Measurements from ENCODE around the gene ADGRD1. TPM values are rescaled to one million over a fixed set of nuclear protein-coding genes. Genes with fewer than 3 reads are reported as not detected.

Gene ADGRD1
- polyA plus RNA-seq, 1 donor = 84.8 TPM

DNA sequence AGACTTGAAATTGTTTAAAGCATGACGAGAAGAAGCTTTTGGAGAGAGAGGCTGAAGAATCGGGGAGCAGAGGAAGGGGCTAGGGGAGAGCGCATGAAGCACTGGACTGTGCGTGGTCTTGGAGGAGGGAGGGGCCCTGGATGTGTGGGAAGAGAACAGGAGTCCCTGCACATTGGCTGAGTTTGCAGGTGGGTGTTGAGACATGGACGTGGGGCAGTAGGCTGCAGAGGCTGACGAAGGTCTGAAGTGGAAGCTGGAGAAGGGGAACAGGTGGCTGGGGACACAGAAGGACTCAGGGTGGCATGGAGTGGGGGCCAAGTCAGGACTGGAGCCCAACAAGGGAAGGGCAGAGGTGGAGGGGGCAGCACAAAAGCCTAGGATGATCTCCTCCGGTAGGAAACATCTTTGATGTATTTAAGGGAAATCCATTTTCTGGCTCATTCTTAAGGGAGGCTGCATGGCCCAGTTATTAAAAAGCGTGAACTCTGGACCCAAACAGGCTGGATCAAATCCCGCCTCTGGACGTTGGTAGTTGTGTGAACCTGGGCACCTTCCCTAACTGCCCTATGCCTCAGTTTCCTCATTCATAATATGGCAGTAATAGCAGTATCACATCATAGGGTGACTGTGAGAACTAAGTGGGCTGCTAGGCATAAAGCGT lies 29.0 kb downstream of the ADGRD1 start:
- Histone ChIP-seq H3K36me3 (ENCODE audit: control insufficient read depth, insufficient read depth, low read length) (peaks cover 15% of the 10 kb centered on the region), H3K4me3 (ENCODE audit: low read length) (no peak overlapping the region), H3K27ac (ENCODE audit: low read length) (peak overlapping the region; percentile 96), H3K4me1 (ENCODE audit: control insufficient read depth, insufficient read depth, low read length) (peaks cover 58% of the 10 kb centered on the region), H3K9me3 (ENCODE audit: control insufficient read depth, low read depth, low read length) (peaks cover 2% of the 10 kb centered on the region), H3K27me3 (ENCODE audit: control insufficient read depth, insufficient read depth, low read length) (no peaks in the 10 kb centered on the region)
- DNase-seq = peak in 1 of 2 donors; percentile 26
- WGBS (ENCODE audit: insufficient coverage, low lambda C conversion rate) = no CpG with 5 or more reads among the region's 11 CpGs

DNA sequence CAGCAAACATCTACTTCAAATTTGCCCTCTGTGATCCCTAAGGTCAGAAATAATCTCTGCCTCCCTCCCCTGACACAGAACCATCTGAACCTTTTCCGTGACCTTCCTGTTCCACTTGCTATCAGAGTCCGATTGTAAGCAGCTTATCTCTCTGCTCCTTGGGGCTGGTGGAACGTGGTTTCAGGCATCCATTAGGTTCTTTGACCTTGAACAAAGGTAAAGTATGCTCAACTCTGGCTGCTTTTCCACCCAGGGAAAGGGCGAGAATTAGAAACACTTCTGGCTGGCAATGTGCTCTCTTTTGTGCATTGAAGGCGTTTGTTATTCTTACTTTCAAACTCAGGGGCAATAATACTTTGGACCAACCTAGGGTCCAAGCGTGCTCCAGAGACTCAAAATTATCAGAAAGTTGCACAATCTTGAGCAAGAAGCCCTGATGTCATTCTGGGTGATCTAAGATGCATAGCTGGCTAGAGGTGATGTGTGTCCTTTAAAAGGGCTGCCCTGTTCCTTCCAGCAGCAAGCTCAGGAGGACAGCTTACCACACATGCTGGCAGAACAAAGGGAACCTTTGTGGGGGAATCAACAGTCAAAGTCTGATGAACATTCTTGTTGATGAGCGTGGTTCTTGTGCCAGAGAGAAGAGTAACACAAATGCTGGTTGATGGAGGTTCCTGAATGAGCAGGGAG lies 29.8 kb downstream of the ADGRD1 start:
- Histone ChIP-seq H3K4me1 (ENCODE audit: control insufficient read depth, insufficient read depth, low read length) (peaks cover 65% of the 10 kb centered on the region), H3K27me3 (ENCODE audit: control insufficient read depth, insufficient read depth, low read length) (no peaks in the 10 kb centered on the region), H3K36me3 (ENCODE audit: control insufficient read depth, insufficient read depth, low read length) (peaks cover 11% of the 10 kb centered on the region), H3K9me3 (ENCODE audit: control insufficient read depth, low read depth, low read length) (peaks cover 2% of the 10 kb centered on the region), H3K27ac (ENCODE audit: low read length) (peak overlapping the region; percentile 96), H3K4me3 (ENCODE audit: low read length) (no peak overlapping the region)
- peak; percentile 86 to 94 for DNase-seq
- no CpG with 5 or more reads among the region's 7 CpGs for WGBS (ENCODE audit: insufficient coverage, low lambda C conversion rate)

DNA sequence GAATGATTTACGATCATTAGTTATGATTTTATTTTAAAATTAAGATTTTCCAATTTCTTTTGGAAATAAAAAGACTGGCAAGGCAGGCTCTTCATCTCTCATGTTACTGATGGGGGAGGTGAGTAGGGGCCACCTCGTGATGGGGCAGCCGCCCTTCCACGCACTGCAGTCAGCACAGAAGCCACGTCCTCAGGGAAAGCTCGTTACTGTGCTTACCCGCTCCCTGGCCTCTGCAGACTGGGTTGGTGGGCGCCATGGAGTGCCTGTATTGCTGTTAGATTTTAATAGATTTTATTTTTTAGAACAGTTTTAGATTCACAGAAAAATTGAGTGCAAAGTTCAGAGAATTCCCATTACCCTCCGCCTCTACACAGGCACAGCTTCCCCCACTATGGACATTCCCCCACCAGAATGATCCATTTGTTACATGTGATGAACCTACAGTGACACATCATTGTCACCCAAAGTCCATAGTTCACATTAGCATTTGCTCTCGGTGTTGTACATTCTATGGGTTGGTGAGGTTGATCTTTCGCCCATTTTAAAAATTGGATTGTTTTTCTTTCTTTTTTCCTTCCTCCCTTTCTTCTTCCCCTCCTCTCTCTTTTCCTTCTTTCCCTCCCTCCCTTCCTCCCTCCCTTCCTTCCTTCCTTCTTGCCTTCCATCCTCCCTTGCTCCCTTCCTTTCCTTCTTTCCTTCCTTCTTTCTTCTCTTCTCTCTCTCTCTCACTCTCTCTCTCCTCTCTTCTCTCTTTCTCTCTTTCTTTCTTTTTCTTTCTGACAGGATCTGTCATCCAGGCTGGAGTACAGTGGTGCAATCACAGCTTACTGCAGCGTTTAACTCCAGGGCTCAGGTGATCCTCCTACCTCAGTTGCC lies 30.7 kb downstream of the ADGRD1 start:
- no peak overlapping the region for H3K4me3 ChIP-seq (ENCODE audit: low read length)
- H3K9me3 ChIP-seq (ENCODE audit: control insufficient read depth, low read depth, low read length) = peaks cover 2% of the 10 kb centered on the region
- H3K36me3 ChIP-seq (ENCODE audit: control insufficient read depth, insufficient read depth, low read length) = peaks cover 7% of the 10 kb centered on the region
- peaks cover 73% of the 10 kb centered on the region for H3K4me1 ChIP-seq (ENCODE audit: control insufficient read depth, insufficient read depth, low read length)
- no peaks in the 10 kb centered on the region for H3K27me3 ChIP-seq (ENCODE audit: control insufficient read depth, insufficient read depth, low read length)
- H3K27ac ChIP-seq (ENCODE audit: low read length) = peak overlapping the region; percentile 96
- 30% methylated on average over 2 of the region's 12 CpGs for WGBS (ENCODE audit: insufficient coverage, low lambda C conversion rate)
- DNase-seq = peak in 1 of 2 donors; percentile 70

DNA sequence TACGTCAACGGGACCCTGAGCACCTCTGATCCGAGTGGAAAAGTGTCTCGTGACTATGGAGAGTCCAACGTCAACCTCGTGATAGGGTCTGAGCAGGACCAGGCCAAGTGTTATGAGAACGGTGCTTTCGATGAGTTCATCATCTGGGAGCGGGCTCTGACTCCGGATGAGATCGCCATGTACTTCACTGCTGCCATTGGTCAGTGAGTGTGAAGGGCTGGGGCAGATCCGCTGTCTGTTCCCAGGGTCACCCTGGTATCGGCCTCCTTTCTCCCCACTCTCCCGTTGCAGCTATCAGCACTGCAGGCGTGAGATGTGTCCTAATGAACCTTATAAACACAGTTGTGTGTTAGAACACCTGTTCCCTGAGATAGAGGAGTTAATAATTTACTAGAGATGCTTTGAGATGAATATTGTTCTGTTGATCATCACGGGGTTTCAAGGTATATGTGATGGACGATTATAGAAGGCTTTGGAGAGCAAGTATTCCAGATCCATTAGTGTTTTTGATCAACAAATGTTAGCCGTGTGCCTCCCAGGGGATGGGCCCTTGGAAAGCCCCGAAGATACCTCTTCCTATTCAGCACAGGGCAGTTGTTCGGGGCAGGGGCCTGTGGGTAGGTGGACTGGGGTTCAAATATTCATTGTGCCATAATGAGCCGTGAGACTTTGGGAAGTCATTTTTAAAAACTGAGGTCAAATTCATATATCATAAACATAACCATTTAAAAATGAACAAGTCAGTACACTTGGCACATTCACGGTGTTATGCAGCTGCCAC lies 33.6 kb downstream of the ADGRD1 start:
- peaks cover 2% of the 10 kb centered on the region for H3K9me3 ChIP-seq (ENCODE audit: control insufficient read depth, low read depth, low read length)
- H3K27me3 ChIP-seq (ENCODE audit: control insufficient read depth, insufficient read depth, low read length) = no peaks in the 10 kb centered on the region
- H3K4me1 ChIP-seq (ENCODE audit: control insufficient read depth, insufficient read depth, low read length) = peaks cover 61% of the 10 kb centered on the region
- 29% methylated on average over 2 of the region's 22 CpGs for WGBS (ENCODE audit: insufficient coverage, low lambda C conversion rate)
- peaks cover 15% of the 10 kb centered on the region for H3K36me3 ChIP-seq (ENCODE audit: control insufficient read depth, insufficient read depth, low read length)
- peak; percentile 84 to 96 for DNase-seq
- no peak overlapping the region for H3K4me3 ChIP-seq (ENCODE audit: low read length)
- H3K27ac ChIP-seq (ENCODE audit: low read length) = peak overlapping the region; percentile 87

DNA sequence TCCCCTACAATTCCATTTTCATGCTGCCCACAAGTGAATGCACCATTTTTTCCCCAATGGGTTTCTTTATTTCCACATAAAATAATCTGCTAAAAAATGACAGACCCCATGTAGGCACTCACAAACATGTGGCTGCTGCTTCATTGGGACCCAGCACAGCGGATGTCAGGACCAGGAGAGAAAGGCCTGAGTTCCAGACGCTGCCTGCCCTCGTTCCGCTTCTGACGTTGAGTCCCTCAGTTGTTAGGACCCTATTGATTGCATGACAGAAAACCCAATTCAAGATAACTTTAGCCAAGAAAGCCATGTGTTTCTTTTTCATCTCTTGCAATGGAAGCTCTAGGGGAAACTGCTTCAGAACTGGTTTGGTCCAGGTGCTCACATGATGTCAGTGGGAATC lies 34.6 kb downstream of the ADGRD1 start:
- no peaks in the 10 kb centered on the region for H3K27me3 ChIP-seq (ENCODE audit: control insufficient read depth, insufficient read depth, low read length)
- no peak for DNase-seq
- peaks cover 25% of the 10 kb centered on the region for H3K36me3 ChIP-seq (ENCODE audit: control insufficient read depth, insufficient read depth, low read length)
- H3K4me1 ChIP-seq (ENCODE audit: control insufficient read depth, insufficient read depth, low read length) = peaks cover 60% of the 10 kb centered on the region
- no CpG with 5 or more reads among the region's 5 CpGs for WGBS (ENCODE audit: insufficient coverage, low lambda C conversion rate)
- no peak overlapping the region for H3K4me3 ChIP-seq (ENCODE audit: low read length)
- H3K27ac ChIP-seq (ENCODE audit: low read length) = peak overlapping the region; percentile 87
- peaks cover 2% of the 10 kb centered on the region for H3K9me3 ChIP-seq (ENCODE audit: control insufficient read depth, low read depth, low read length)

DNA sequence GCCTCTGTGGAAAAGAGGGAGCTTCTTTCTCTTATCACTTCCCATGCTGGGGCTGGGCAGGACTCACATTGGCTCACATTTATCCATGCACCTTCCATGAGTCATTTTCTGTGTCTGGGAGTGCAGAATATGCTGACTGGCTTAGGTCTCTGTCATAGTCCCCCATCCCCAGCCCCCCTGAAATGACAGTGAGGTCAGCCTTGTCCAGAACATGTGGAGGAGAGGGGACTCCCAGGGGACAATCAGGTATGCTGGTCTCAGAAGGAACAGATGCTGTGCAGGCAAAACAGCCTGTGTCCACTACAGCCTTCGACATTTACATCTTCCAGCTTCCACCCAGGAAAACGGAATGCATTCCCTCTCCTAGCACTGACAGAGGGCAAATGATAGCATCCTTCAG lies 35.0 kb downstream of the ADGRD1 start:
- Histone ChIP-seq H3K4me1 (ENCODE audit: control insufficient read depth, insufficient read depth, low read length) (peaks cover 56% of the 10 kb centered on the region), H3K9me3 (ENCODE audit: control insufficient read depth, low read depth, low read length) (peaks cover 2% of the 10 kb centered on the region), H3K4me3 (ENCODE audit: low read length) (no peak overlapping the region), H3K27ac (ENCODE audit: low read length) (peak overlapping the region; percentile 87), H3K36me3 (ENCODE audit: control insufficient read depth, insufficient read depth, low read length) (peaks cover 30% of the 10 kb centered on the region), H3K27me3 (ENCODE audit: control insufficient read depth, insufficient read depth, low read length) (no peaks in the 10 kb centered on the region)
- DNase-seq = peak in 1 of 2 donors; percentile 50
- no CpG with 5 or more reads among the region's 2 CpGs for WGBS (ENCODE audit: insufficient coverage, low lambda C conversion rate)

DNA sequence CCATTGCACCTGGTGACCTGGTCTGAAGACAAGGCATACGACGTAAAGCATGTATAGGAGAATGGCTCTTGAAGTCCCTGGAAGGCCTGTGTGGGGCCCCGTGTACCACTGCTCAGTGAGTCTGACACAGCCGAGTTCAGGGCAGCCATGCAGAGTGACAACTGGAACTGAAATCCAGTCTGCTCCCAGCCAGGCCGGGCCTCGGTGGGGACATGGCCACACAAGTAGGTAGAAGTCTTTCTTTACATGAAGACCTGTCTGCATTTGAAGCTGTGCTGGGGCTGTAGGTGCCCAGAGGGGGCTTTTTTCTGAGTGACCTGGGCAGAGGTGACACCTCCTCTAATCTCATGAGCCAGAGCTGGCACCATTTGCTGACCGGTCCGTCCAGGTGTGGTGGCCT lies 35.7 kb downstream of the ADGRD1 start:
- peak overlapping the region; percentile 87 for H3K27ac ChIP-seq (ENCODE audit: low read length)
- peaks cover 2% of the 10 kb centered on the region for H3K9me3 ChIP-seq (ENCODE audit: control insufficient read depth, low read depth, low read length)
- DNase-seq = no peak
- no peak overlapping the region for H3K4me3 ChIP-seq (ENCODE audit: low read length)
- WGBS (ENCODE audit: insufficient coverage, low lambda C conversion rate) = no CpG with 5 or more reads among the region's 8 CpGs
- peaks cover 49% of the 10 kb centered on the region for H3K4me1 ChIP-seq (ENCODE audit: control insufficient read depth, insufficient read depth, low read length)
- H3K27me3 ChIP-seq (ENCODE audit: control insufficient read depth, insufficient read depth, low read length) = no peaks in the 10 kb centered on the region
- peaks cover 36% of the 10 kb centered on the region for H3K36me3 ChIP-seq (ENCODE audit: control insufficient read depth, insufficient read depth, low read length)

DNA sequence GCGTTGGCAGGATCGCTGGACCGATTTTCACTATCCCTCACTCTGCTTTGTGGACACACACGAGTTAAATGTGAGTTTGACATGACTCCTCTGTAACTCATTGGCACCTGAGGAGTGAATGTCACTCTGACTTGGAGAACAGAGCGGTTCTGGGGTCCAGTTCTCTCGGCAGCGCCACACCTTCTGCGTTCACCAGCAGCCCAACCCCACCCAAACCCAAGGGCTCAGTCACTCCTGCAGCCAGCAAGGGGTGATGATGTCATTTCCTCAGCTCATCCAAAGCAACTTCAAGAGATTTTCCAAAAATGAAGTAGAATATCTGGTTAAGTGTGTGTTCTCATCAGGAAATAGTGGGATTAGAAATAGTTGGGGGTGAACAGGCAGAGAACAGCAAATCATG lies 36.3 kb downstream of the ADGRD1 start:
- H3K27me3 ChIP-seq (ENCODE audit: control insufficient read depth, insufficient read depth, low read length) = no peaks in the 10 kb centered on the region
- peaks cover 44% of the 10 kb centered on the region for H3K4me1 ChIP-seq (ENCODE audit: control insufficient read depth, insufficient read depth, low read length)
- H3K27ac ChIP-seq (ENCODE audit: low read length) = no peak overlapping the region
- DNase-seq = no peak
- H3K9me3 ChIP-seq (ENCODE audit: control insufficient read depth, low read depth, low read length) = no peaks in the 10 kb centered on the region
- peaks cover 39% of the 10 kb centered on the region for H3K36me3 ChIP-seq (ENCODE audit: control insufficient read depth, insufficient read depth, low read length)
- WGBS (ENCODE audit: insufficient coverage, low lambda C conversion rate) = no CpG with 5 or more reads among the region's 8 CpGs
- no peak overlapping the region for H3K4me3 ChIP-seq (ENCODE audit: low read length)

DNA sequence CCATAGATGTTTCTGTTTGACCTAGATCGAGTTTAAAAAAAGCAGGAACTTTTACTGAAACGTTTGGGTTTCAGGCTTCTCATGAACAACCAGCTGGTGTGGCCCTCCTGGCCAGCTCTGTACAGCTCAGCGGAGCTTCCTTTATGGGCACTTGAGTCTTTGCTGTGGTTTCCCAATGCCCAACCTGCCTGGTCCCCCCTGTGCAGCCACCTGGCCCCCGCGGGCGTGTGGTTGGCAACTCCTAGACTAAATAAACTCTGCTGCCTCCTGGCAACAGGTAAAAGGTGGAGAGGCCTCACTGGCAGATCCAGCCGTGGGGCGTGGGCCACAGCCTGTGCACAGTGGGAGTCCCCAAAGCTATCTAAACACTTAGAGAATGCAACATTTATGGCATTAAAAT lies 38.7 kb downstream of the ADGRD1 start:
- Histone ChIP-seq H3K36me3 (ENCODE audit: control insufficient read depth, insufficient read depth, low read length) (peaks cover 42% of the 10 kb centered on the region), H3K4me3 (ENCODE audit: low read length) (no peak overlapping the region), H3K27ac (ENCODE audit: low read length) (peak overlapping the region; percentile 11), H3K9me3 (ENCODE audit: control insufficient read depth, low read depth, low read length) (peaks cover 3% of the 10 kb centered on the region), H3K27me3 (ENCODE audit: control insufficient read depth, insufficient read depth, low read length) (no peaks in the 10 kb centered on the region), H3K4me1 (ENCODE audit: control insufficient read depth, insufficient read depth, low read length) (peaks cover 33% of the 10 kb centered on the region)
- peak in 1 of 2 donors; percentile 67 for DNase-seq
- no CpG with 5 or more reads among the region's 8 CpGs for WGBS (ENCODE audit: insufficient coverage, low lambda C conversion rate)

Measured in large intestine (tissue), 3 donors.